HepG2 (cell line): ENCODE data around the gene MTR. TPM values are rescaled to one million over a fixed set of nuclear protein-coding genes. Genes with fewer than 3 reads are reported as not detected.

ENCODE experiments used
- BRD4 ChIP-seq: sonication (generic); formaldehyde crosslinking; IDR thresholded peaks from 2 replicates; pipeline ENCODE4 v1.4.0; 2020; ENCODE audit warnings: missing genetic modification reagents
- CENPX ChIP-seq: sonication (generic); formaldehyde crosslinking; IDR thresholded peaks from 2 replicates; pipeline ENCODE4 v1.9.0; 2021; ENCODE audit warnings: mild to moderate bottlenecking, missing genetic modification reagents, moderate library complexity
- EHMT2 ChIP-seq: fragments of 200-600 bp; sonication (generic); IDR thresholded peaks from 2 replicates; pipeline ENCODE4 v1.7.0; 2017; ENCODE audit warnings: antibody characterized with exemption, low read depth, low read length, borderline replicate concordance
- HMGXB4 ChIP-seq, 2 experiments: sonication (generic) in 1 of 2; formaldehyde crosslinking in 1 of 2; IDR thresholded peaks; 2 replicates each; pipeline versions ENCODE4 v1.4.0 to v1.6.1; 2018 to 2020; ENCODE audit warnings: missing genetic modification reagents in 2 of 2, borderline replicate concordance in 1 of 2, low read depth in 1 of 2, mild to moderate bottlenecking in 1 of 2, missing biosample characterization in 1 of 2
- IKZF4 ChIP-seq: sonication (generic); formaldehyde crosslinking; IDR thresholded peaks from 2 replicates; pipeline ENCODE4 v1.5.1; 2020; ENCODE audit warnings: borderline replicate concordance, mild to moderate bottlenecking, low read depth, missing genetic modification reagents; ENCODE audit errors: not compliant biosample characterization
- MAF1 ChIP-seq: sonication (generic); formaldehyde crosslinking; IDR thresholded peaks from 2 replicates; pipeline ENCODE4 v1.5.0; 2020; ENCODE audit warnings: missing genetic modification reagents, borderline replicate concordance
- MAFK ChIP-seq, 2 experiments: IDR thresholded peaks in 1 of 2; conservative IDR thresholded peaks in 1 of 2; 2 replicates each; pipeline ENCODE4 v1.6.1; 2011; ENCODE audit warnings: improper control_type of control experiment in 2 of 2, low read length in 2 of 2
- SNAPC5 ChIP-seq: sonication (generic); formaldehyde crosslinking; IDR thresholded peaks from 2 replicates; pipeline ENCODE4 v1.8.1; 2023; ENCODE audit warnings: mild to moderate bottlenecking, missing genetic modification reagents, borderline replicate concordance
- THRA ChIP-seq: sonication (generic); formaldehyde crosslinking; IDR thresholded peaks from 2 replicates; pipeline ENCODE4 v1.4.0; 2020; ENCODE audit warnings: missing genetic modification reagents, borderline replicate concordance
- ZBTB49 ChIP-seq: sonication (generic); formaldehyde crosslinking; IDR thresholded peaks from 2 replicates; pipeline ENCODE4 v1.4.0; 2020; ENCODE audit warnings: missing genetic modification reagents, borderline replicate concordance
- ZFP36L1 ChIP-seq: sonication (generic); formaldehyde crosslinking; IDR thresholded peaks from 2 replicates; pipeline ENCODE4 v1.8.0; 2022; ENCODE audit warnings: mild to moderate bottlenecking, missing genetic modification reagents, moderate library complexity
- ZKSCAN1 ChIP-seq: fragments of 150-350 bp; IDR thresholded peaks from 2 replicates; pipeline ENCODE4 v1.6.1; 2014; ENCODE audit warnings: low read length
- ZMYM3 ChIP-seq: sonication (generic); formaldehyde crosslinking; IDR thresholded peaks from 2 replicates; pipeline ENCODE4 v1.5.1; 2020; ENCODE audit warnings: mild to moderate bottlenecking, missing genetic modification reagents
- ZNF224 ChIP-seq: sonication (generic); formaldehyde crosslinking; IDR thresholded peaks from 2 replicates; pipeline ENCODE4 v1.5.0; 2020; ENCODE audit warnings: mild to moderate bottlenecking, missing genetic modification reagents
- ZNF264 ChIP-seq: sonication (generic); formaldehyde crosslinking; IDR thresholded peaks from 2 replicates; pipeline ENCODE4 v1.4.0; 2020; ENCODE audit warnings: missing genetic modification reagents
- ZNF687 ChIP-seq: sonication (generic); formaldehyde crosslinking; IDR thresholded peaks from 2 replicates; pipeline ENCODE4 v1.5.1; 2020; ENCODE audit warnings: mild to moderate bottlenecking, missing genetic modification reagents, moderate library complexity
- ZNF816 ChIP-seq: sonication (generic); formaldehyde crosslinking; IDR thresholded peaks from 2 replicates; pipeline ENCODE4 v1.8.0; 2022; ENCODE audit warnings: missing genetic modification reagents, mild to moderate bottlenecking, borderline replicate concordance
- ZSCAN25 ChIP-seq: sonication (generic); formaldehyde crosslinking; IDR thresholded peaks from 2 replicates; pipeline ENCODE4 v1.8.0; 2022; ENCODE audit warnings: mild to moderate bottlenecking, missing genetic modification reagents
- ZSCAN9 ChIP-seq: IDR thresholded peaks from 2 replicates; pipeline ENCODE4 v1.6.1; 2016; ENCODE audit warnings: borderline replicate concordance
- polyA plus RNA-seq, 8 experiments: library from polyadenylated mRNA; depleted of rRNA in 3 of 8; stranded (reverse) in 7 of 8; unstranded in 1 of 8; fragments of >200 nt; fragmentation: Illumina TruSeq in 4 of 8; extraction: Trizol in 4 of 8; gene quantifications; 2 replicates each; pipeline versions ENCODE4 v1.2.1 to v1.2.3, GENCODE V29; 2011 to 2016; ENCODE audit warnings: low read depth in 4 of 8, missing spikeins in 1 of 8, mixed read lengths in 1 of 8; ENCODE audit not compliant: insufficient read depth in 1 of 8
- total RNA-seq, 5 experiments: library from RNA; depleted of rRNA; stranded (reverse); fragments of >200 nt; fragmentation: Illumina TruSeq; extraction: Trizol; gene quantifications; 2 replicates each; pipeline ENCODE4 v1.2.3, GENCODE V29; 2016; ENCODE audit warnings: low read depth in 1 of 5

Gene MTR
- total and polyA plus RNA-seq, 2 of the 13 experiments (the other 11 are each of a cell fraction or from before 2014, with no cell fraction given) = 16.3 to 36.1 TPM

- TF ChIP-seq ZNF687 (CRISPR knock-in tag) (no peak), CENPX (CRISPR knock-in tag) (no peak), MAF1 (CRISPR knock-in tag) (0 out of 2 replicates have a peak, but pooled peaks have one; percentile 8), ZFP36L1 (CRISPR knock-in tag) (0 out of 2 replicates have a peak, but pooled peaks have one; percentile 14), ZNF264 (peak; percentile 41; the same call in 1 of the 2 replicates), ZBTB49 (0 out of 2 replicates have a peak, but pooled peaks have one; percentile 42), THRA (CRISPR knock-in tag) (0 out of 2 replicates have a peak, but pooled peaks have one; percentile 19), BRD4 (CRISPR knock-in tag) (no peak), ZSCAN9 (CRISPR knock-in tag) (no peak), ZNF816 (0 out of 2 replicates have a peak, but pooled peaks have one; percentile 74), HMGXB4 (CRISPR knock-in tag; IDR thresholded peaks at IDR 0.05; ENCODE audit: borderline replicate concordance in 1 of 2, low read depth in 1 of 2) (0 out of 4 replicates have a peak, but pooled peaks of 1 of the 2 experiments have one; percentile 6), ZMYM3 (peak; percentile 40; the same call in 1 of the 2 replicates), ZNF224 (CRISPR knock-in tag) (0 out of 2 replicates have a peak, but pooled peaks have one; percentile 1), ZSCAN25 (0 out of 2 replicates have a peak, but pooled peaks have one; percentile 14), MAFK (conservative IDR thresholded peaks at IDR 0.05 in 1 of 2, IDR thresholded peaks at IDR 0.05 in 1 of 2; ENCODE audit: low read length in 2 of 2) (no peak), IKZF4 (CRISPR knock-in tag) (peak; percentile 1), ZKSCAN1 (peak; percentile 92), SNAPC5 (CRISPR knock-in tag) (0 out of 2 replicates have a peak, but pooled peaks have one; percentile 21), EHMT2 (0 out of 2 replicates have a peak, but pooled peaks have one; percentile 70)
These were observed 482 bp upstream of the MTR start (continued) for GRCh38 chr1:236794585-236795034.
